ENCODE results near the gene NTHL1.

The NTHL1 gene

GRCh38 chr16:2007081-2007836 lies 40.4 kb downstream of the NTHL1 start:
- no peak for DNase-seq

GRCh38 chr16:2006317-2006716 lies 41.3 kb downstream of the NTHL1 start:
- DNase-seq, result no peak

GRCh38 chr16:2005646-2006045 lies 42.0 kb downstream of the NTHL1 start:
- DNase-seq, result no peak

GRCh38 chr16:2004795-2005517 lies 42.7 kb downstream of the NTHL1 start:
- no peak for DNase-seq

GRCh38 chr16:2003827-2004641 lies 43.6 kb downstream of the NTHL1 start:
- peak; percentile 94 for DNase-seq

- DNase-seq, result no peak
Observed at GRCh38 chr16:2003231-2003826, 44.3 kb downstream of the NTHL1 start.

GRCh38 chr16:2002406-2003230 lies 45.0 kb downstream of the NTHL1 start:
- DNase-seq, result no peak

- DNase-seq, result no peak
Observed at GRCh38 chr16:2001456-2002355, 45.9 kb downstream of the NTHL1 start.

GRCh38 chr16:2001035-2001434 lies 46.6 kb downstream of the NTHL1 start:
- DNase-seq, result no peak

GRCh38 chr16:1999866-2000514 lies 47.6 kb downstream of the NTHL1 start:
- DNase-seq, result no peak

GRCh38 chr16:1998852-1999801 lies 48.5 kb downstream of the NTHL1 start:
- DNase-seq, result no peak

GRCh38 chr16:1998360-1998835 lies 49.2 kb downstream of the NTHL1 start:
- no peak for DNase-seq

GRCh38 chr16:1997494-1998359 lies 49.9 kb downstream of the NTHL1 start:
- DNase-seq, result no peak

- DNase-seq, result peak; percentile 69
Observed at GRCh38 chr16:1993731-1994131, 53.9 kb downstream of the NTHL1 start.

- DNase-seq, result no peak
Observed at GRCh38 chr16:1992704-1993317, 54.8 kb downstream of the NTHL1 start.

- DNase-seq, result peak; percentile 99
Observed at GRCh38 chr16:1991948-1992703, 55.5 kb downstream of the NTHL1 start.

- no peak for DNase-seq
Observed at GRCh38 chr16:1991588-1991947, 56.1 kb downstream of the NTHL1 start.

Measured in activated CD4-positive, alpha-beta T cell treated with anti-CD3 and anti-CD28 coated beads, Interleukin-2, Interleukin-6, amounts not matched to agents 100 ng/mL and 50 ng/mL, durations not matched to agents 16 hours and 8 hours (primary cell).